Retina (tissue), 1 donor: ENCODE results near the gene YDJC.
"Not testable (repeated sequence)": the region's sequence is repeated elsewhere in the genome, so short reads cannot be mapped to it uniquely, and the experiment has no call there.

Experiments
- DNase-seq: peaks from one replicate; pipeline ENCODE4 v3.0.0-alpha.2; 2016

YDJC gene

GRCh38 chr22:21631025-21631424 is 1.2 kb upstream of the YDJC start:
- no peak for DNase-seq

- no peak for DNase-seq
These were observed 1.2 kb downstream of the YDJC start for GRCh38 chr22:21628386-21629254.

- DNase-seq = no peak
These were observed 2.9 kb downstream of the YDJC start for GRCh38 chr22:21626735-21627469.

GRCh38 chr22:21626073-21626734 is 3.6 kb downstream of the YDJC start:
- DNase-seq = no peak

- DNase-seq = no peak
These were observed 4.7 kb downstream of the YDJC start for GRCh38 chr22:21624880-21625791.

- no peak for DNase-seq
These were observed 5.5 kb downstream of the YDJC start for GRCh38 chr22:21624120-21624879.

- DNase-seq = no peak
These were observed 6.2 kb downstream of the YDJC start for GRCh38 chr22:21623648-21623970.

GRCh38 chr22:21622919-21623647 is 6.7 kb downstream of the YDJC start:
- no peak for DNase-seq

GRCh38 chr22:21622011-21622918 is 7.6 kb downstream of the YDJC start:
- DNase-seq = peak; percentile 2

- no peak for DNase-seq
These were observed 8.8 kb downstream of the YDJC start for GRCh38 chr22:21621025-21621424.

- not testable (repeated sequence) for DNase-seq
These were observed 12.5 kb downstream of the YDJC start for GRCh38 chr22:21617337-21617736.

GRCh38 chr22:21615731-21616130 is 14.1 kb downstream of the YDJC start:
- no peak for DNase-seq

- DNase-seq = no peak
These were observed 16.1 kb downstream of the YDJC start for GRCh38 chr22:21613553-21614233.

GRCh38 chr22:21612858-21613257 is 17.0 kb downstream of the YDJC start:
- DNase-seq = no peak

GRCh38 chr22:21611210-21611977 is 18.4 kb downstream of the YDJC start:
- DNase-seq = no peak

GRCh38 chr22:21609556-21610157 is 20.2 kb downstream of the YDJC start:
- DNase-seq = not testable (repeated sequence)

GRCh38 chr22:21606775-21607174 is 23.0 kb downstream of the YDJC start:
- no peak for DNase-seq
